ENCODE results near the gene PLEKHA8.
"Not testable (repeated sequence)": the region's sequence is repeated elsewhere in the genome, so short reads cannot be mapped to it uniquely, and the experiment has no call there.

PLEKHA8 gene

GRCh38 chr7:30032310-30033125 lies 4.3 kb downstream of the PLEKHA8 start:
- no peaks in the 10 kb centered on the region for H3K36me3 Mint-ChIP-seq (ENCODE audit: low read depth)
- H3K4me3 Mint-ChIP-seq = no peak overlapping the region
- no peaks in the 10 kb centered on the region for H3K9me3 Mint-ChIP-seq

DNA sequence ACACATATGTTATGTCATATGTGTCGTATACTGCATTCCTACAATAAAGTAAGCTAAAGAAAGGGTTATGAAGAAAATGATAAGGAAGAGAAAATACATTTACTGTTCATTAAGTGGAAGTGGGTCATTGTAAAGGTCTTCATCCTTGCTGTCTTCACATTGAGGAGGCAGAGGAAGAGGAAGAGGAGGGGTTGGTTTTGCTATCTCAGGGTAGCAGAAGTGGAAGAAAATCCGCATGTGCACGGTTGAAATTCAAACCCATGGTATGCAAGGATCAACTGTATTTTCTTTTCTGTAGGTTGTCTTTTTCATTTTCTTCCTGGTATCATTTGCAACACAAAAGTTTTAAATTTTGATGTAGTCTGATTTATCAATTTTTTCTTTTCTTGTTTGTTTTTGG lies 6.3 kb downstream of the PLEKHA8 start:
- peaks cover under 1% of the 10 kb centered on the region for H3K4me1 Mint-ChIP-seq (ENCODE audit: low read depth)
- no peaks in the 10 kb centered on the region for H3K9me3 Mint-ChIP-seq
- H3K4me3 Mint-ChIP-seq = no peak overlapping the region
- no peaks in the 10 kb centered on the region for H3K27me3 Mint-ChIP-seq
- no peak overlapping the region for H3K27ac Mint-ChIP-seq
- no peaks in the 10 kb centered on the region for H3K36me3 Mint-ChIP-seq (ENCODE audit: low read depth)

More at GRCh38 chr7:30032310-30033125, 4.3 kb downstream of the PLEKHA8 start:
- H3K27ac Mint-ChIP-seq = no peak overlapping the region
- H3K27me3 Mint-ChIP-seq = no peaks in the 10 kb centered on the region
- H3K4me1 Mint-ChIP-seq (ENCODE audit: low read depth) = peaks cover 5% of the 10 kb centered on the region

- Mint-ChIP-seq H3K4me1 (ENCODE audit: low read depth) (peaks cover 6% of the 10 kb centered on the region), H3K4me3 (no peak overlapping the region), H3K27ac (no peak overlapping the region), H3K36me3 (ENCODE audit: low read depth) (no peaks in the 10 kb centered on the region), H3K27me3 (no peaks in the 10 kb centered on the region), H3K9me3 (no peaks in the 10 kb centered on the region)
Observed at GRCh38 chr7:30036220-30036619, 8.0 kb downstream of the PLEKHA8 start.

- Mint-ChIP-seq H3K27ac (no peak overlapping the region), H3K4me3 (no peak overlapping the region), H3K27me3 (no peaks in the 10 kb centered on the region)
Observed at GRCh38 chr7:30038196-30038980, 10.2 kb downstream of the PLEKHA8 start.

GRCh38 chr7:30040938-30041337 lies 12.7 kb downstream of the PLEKHA8 start:
- H3K27me3 Mint-ChIP-seq = no peaks in the 10 kb centered on the region
- no peak overlapping the region for H3K27ac Mint-ChIP-seq
- H3K36me3 Mint-ChIP-seq (ENCODE audit: low read depth) = peaks cover 12% of the 10 kb centered on the region
- H3K9me3 Mint-ChIP-seq = no peaks in the 10 kb centered on the region
- H3K4me1 Mint-ChIP-seq (ENCODE audit: low read depth) = peaks cover 6% of the 10 kb centered on the region
- H3K4me3 Mint-ChIP-seq = no peak overlapping the region

More at GRCh38 chr7:30038196-30038980, 10.2 kb downstream of the PLEKHA8 start:
- Mint-ChIP-seq H3K9me3 (no peaks in the 10 kb centered on the region), H3K4me1 (ENCODE audit: low read depth) (peaks cover 6% of the 10 kb centered on the region), H3K36me3 (ENCODE audit: low read depth) (no peaks in the 10 kb centered on the region)

DNA sequence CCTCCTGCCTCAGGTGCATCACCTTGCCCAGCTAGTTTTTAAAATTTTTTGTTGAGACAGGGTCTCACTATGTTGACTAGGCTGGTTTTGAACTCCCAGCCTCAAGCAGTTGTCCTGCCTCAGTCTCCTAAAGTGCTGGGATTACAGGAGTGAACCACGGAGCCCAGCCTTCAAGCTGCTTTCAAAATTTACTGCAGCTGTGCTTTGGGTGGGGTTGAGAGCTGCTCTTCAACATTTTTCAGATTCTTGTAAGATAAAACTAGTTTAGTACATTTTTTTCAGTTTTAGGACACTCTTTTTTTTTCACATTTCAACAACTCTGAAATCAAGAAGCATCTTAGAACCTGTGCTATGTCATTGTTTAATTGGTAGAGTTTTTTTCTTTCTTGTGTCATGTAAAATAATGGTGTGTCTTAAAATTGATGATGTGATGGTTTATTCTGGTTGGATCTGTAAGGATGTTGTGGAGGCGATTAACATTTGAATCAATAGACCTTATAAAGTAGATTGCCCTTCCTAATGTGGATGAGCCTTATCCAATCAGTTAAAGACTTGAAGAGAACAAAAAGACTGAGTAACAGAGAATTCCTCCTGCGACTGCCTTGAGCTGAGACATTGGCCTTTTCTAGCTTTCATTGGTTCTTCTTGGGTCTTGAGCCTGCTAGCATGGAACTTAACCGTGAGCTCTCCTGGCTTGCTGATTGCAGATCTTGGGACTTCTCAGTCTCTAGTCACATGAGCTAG lies 13.5 kb downstream of the PLEKHA8 start:
- H3K9me3 Mint-ChIP-seq = no peaks in the 10 kb centered on the region
- no peaks in the 10 kb centered on the region for H3K27me3 Mint-ChIP-seq
- no peak overlapping the region for H3K27ac Mint-ChIP-seq
- H3K36me3 Mint-ChIP-seq (ENCODE audit: low read depth) = peaks cover 18% of the 10 kb centered on the region
- H3K4me1 Mint-ChIP-seq (ENCODE audit: low read depth) = peaks cover 6% of the 10 kb centered on the region
- H3K4me3 Mint-ChIP-seq = no peak overlapping the region

- no peaks in the 10 kb centered on the region for H3K9me3 Mint-ChIP-seq
- H3K27me3 Mint-ChIP-seq = no peaks in the 10 kb centered on the region
- H3K27ac Mint-ChIP-seq = no peak overlapping the region
- no peak overlapping the region for H3K4me3 Mint-ChIP-seq
- H3K36me3 Mint-ChIP-seq (ENCODE audit: low read depth) = peaks cover 42% of the 10 kb centered on the region
- no peaks in the 10 kb centered on the region for H3K4me1 Mint-ChIP-seq (ENCODE audit: low read depth)
Observed at GRCh38 chr7:30046127-30046770, 18.0 kb downstream of the PLEKHA8 start.

DNA sequence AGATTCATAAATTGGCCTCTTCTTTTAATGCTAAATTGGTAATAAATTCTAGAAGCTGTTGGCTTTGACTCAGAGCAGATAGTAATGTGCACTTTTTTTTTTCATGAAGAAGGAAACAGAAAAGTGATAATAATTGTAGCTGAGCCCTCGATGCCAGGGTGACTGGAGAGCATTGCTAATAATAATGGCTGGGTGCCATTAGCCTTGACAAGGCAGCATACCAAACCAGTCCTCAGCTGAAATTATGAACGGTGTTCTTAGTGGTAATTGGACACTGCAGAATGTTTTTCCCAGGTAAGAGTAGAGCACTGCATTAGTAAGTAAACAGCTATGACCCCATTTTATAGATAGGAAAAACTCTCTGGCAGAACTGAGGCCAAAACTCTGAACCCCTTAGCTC lies 18.9 kb downstream of the PLEKHA8 start:
- no peak overlapping the region for H3K4me3 Mint-ChIP-seq
- no peaks in the 10 kb centered on the region for H3K27me3 Mint-ChIP-seq
- peaks cover 42% of the 10 kb centered on the region for H3K36me3 Mint-ChIP-seq (ENCODE audit: low read depth)
- no peak overlapping the region for H3K27ac Mint-ChIP-seq
- H3K4me1 Mint-ChIP-seq (ENCODE audit: low read depth) = no peaks in the 10 kb centered on the region
- H3K9me3 Mint-ChIP-seq = no peaks in the 10 kb centered on the region

GRCh38 chr7:30048582-30048981 lies 20.4 kb downstream of the PLEKHA8 start:
- Mint-ChIP-seq H3K27ac (no peak overlapping the region), H3K4me3 (no peak overlapping the region), H3K4me1 (ENCODE audit: low read depth) (no peaks in the 10 kb centered on the region), H3K9me3 (no peaks in the 10 kb centered on the region), H3K27me3 (no peaks in the 10 kb centered on the region), H3K36me3 (ENCODE audit: low read depth) (peaks cover 48% of the 10 kb centered on the region)

DNA sequence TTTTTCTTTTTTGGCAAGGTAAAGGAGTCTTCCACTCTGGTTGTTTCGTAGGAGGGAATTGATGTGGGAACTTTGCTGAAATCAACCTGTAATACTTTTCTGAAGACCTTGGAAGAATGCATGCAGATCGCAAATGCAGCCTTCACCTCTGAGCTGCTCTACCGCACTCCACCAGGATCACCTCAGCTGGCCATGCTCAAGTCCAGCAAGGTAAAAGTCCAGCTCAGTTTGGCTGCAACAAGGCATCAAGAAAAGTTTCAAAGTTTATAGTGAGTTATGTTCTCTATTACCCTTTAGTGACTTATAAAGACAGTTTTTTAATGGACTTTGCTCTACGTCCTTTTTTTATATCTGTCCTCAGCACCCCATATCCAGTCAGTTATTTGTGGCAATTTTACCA lies 21.0 kb downstream of the PLEKHA8 start:
- Mint-ChIP-seq H3K27ac (no peak overlapping the region), H3K9me3 (no peaks in the 10 kb centered on the region), H3K4me3 (no peak overlapping the region), H3K27me3 (no peaks in the 10 kb centered on the region), H3K36me3 (ENCODE audit: low read depth) (peaks cover 48% of the 10 kb centered on the region), H3K4me1 (ENCODE audit: low read depth) (no peaks in the 10 kb centered on the region)

GRCh38 chr7:30053068-30053467 lies 24.9 kb downstream of the PLEKHA8 start:
- H3K4me3 Mint-ChIP-seq = no peak overlapping the region
- no peaks in the 10 kb centered on the region for H3K9me3 Mint-ChIP-seq
- H3K36me3 Mint-ChIP-seq (ENCODE audit: low read depth) = peaks cover 25% of the 10 kb centered on the region
- H3K27me3 Mint-ChIP-seq = no peaks in the 10 kb centered on the region
- no peak overlapping the region for H3K27ac Mint-ChIP-seq
- H3K4me1 Mint-ChIP-seq (ENCODE audit: low read depth) = no peaks in the 10 kb centered on the region

GRCh38 chr7:30057741-30058140 lies 29.5 kb downstream of the PLEKHA8 start:
- Mint-ChIP-seq H3K4me1 (ENCODE audit: low read depth) (peaks cover 5% of the 10 kb centered on the region), H3K4me3 (no peak overlapping the region)

GRCh38 chr7:30061786-30062185 lies 33.6 kb downstream of the PLEKHA8 start:
- not testable (repeated sequence) for H3K4me3 Mint-ChIP-seq; H3K27me3 Mint-ChIP-seq; H3K9me3 Mint-ChIP-seq; H3K27ac Mint-ChIP-seq; H3K4me1 Mint-ChIP-seq (ENCODE audit: low read depth)
- H3K36me3 Mint-ChIP-seq (ENCODE audit: low read depth) = peaks cover 13% of the 10 kb centered on the region

More at GRCh38 chr7:30057741-30058140, 29.5 kb downstream of the PLEKHA8 start:
- no peaks in the 10 kb centered on the region for H3K9me3 Mint-ChIP-seq
- H3K27ac Mint-ChIP-seq = no peak overlapping the region
- no peaks in the 10 kb centered on the region for H3K27me3 Mint-ChIP-seq
- H3K36me3 Mint-ChIP-seq (ENCODE audit: low read depth) = peaks cover 10% of the 10 kb centered on the region

DNA sequence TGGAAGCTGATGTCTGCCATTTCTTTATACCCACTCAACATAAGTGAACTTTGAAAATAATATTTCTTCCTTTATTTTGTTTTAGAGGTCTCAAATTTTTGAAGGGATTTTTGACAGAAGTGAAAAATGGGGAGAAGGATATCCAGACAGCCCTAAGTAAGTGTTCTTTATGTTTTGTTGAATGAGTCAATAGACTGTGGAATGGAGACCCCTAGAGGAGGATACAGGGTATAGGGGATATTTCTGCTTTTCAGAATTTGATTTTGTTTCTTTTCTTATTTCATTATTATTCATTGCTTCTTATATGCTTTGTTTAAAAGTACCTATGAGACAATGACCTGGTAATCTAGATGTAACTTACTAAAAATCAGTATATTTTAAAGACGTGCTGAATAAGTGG lies 34.4 kb downstream of the PLEKHA8 start:
- Mint-ChIP-seq H3K9me3 (no peaks in the 10 kb centered on the region), H3K4me3 (no peak overlapping the region), H3K27ac (no peak overlapping the region), H3K4me1 (ENCODE audit: low read depth) (peaks cover 5% of the 10 kb centered on the region), H3K27me3 (no peaks in the 10 kb centered on the region), H3K36me3 (ENCODE audit: low read depth) (peaks cover 14% of the 10 kb centered on the region)
